ENCODE measurements around the gene GOLT1A.

The GOLT1A gene

GRCh38 chr1:204190212-204191211, 23.3 kb downstream of the GOLT1A start:
- peak; percentile 33 for DNase-seq

GRCh38 chr1:204188959-204189639, 24.7 kb downstream of the GOLT1A start:
- DNase-seq: no peak

GRCh38 chr1:204186597-204186996, 27.2 kb downstream of the GOLT1A start:
- no peak for DNase-seq

GRCh38 chr1:204181116-204181515, 32.7 kb downstream of the GOLT1A start:
- DNase-seq: no peak

- no peak for DNase-seq
These were observed 33.7 kb downstream of the GOLT1A start for GRCh38 chr1:204180133-204180532.

- DNase-seq: no peak
These were observed 35.1 kb downstream of the GOLT1A start for GRCh38 chr1:204178487-204179281.

GRCh38 chr1:204177133-204177532, 36.7 kb downstream of the GOLT1A start:
- no peak for DNase-seq

- no peak for DNase-seq
These were observed 37.7 kb downstream of the GOLT1A start for GRCh38 chr1:204176049-204176448.

GRCh38 chr1:204174958-204175357, 38.8 kb downstream of the GOLT1A start:
- no peak for DNase-seq

GRCh38 chr1:204172404-204173029, 41.3 kb downstream of the GOLT1A start:
- DNase-seq: no peak

- DNase-seq: peak; percentile 90
These were observed 42.0 kb downstream of the GOLT1A start for GRCh38 chr1:204171751-204172178.

GRCh38 chr1:204170494-204171155, 43.2 kb downstream of the GOLT1A start:
- no peak for DNase-seq

GRCh38 chr1:204169858-204170257, 43.9 kb downstream of the GOLT1A start:
- DNase-seq: no peak

- DNase-seq: no peak
These were observed 46.1 kb downstream of the GOLT1A start for GRCh38 chr1:204167730-204168129.

- DNase-seq: no peak
These were observed 47.6 kb downstream of the GOLT1A start, which contains the start of gene REN for GRCh38 chr1:204166219-204166618. Gene REN, minus strand, starts transcription at chr1:204166337. Its CDS starts 44 bp downstream, at chr1:204166293.

- peak; percentile 45 for DNase-seq
These were observed 51.2 kb downstream of the GOLT1A start for GRCh38 chr1:204162494-204163074.

GRCh38 chr1:204161609-204162493, 51.9 kb downstream of the GOLT1A start:
- DNase-seq: no peak

- DNase-seq: no peak
These were observed 55.8 kb downstream of the GOLT1A start for GRCh38 chr1:204157962-204158361.

GRCh38 chr1:204155881-204156280, 57.9 kb downstream of the GOLT1A start:
- no peak for DNase-seq

GRCh38 chr1:204154568-204155255, 59.1 kb downstream of the GOLT1A start:
- DNase-seq: no peak
